ENCODE measurements around the gene SLC25A51.
"Not testable (repeated sequence)": the region's sequence is repeated elsewhere in the genome, so short reads cannot be mapped to it uniquely, and the experiment has no call there.

SLC25A51 gene

DNA sequence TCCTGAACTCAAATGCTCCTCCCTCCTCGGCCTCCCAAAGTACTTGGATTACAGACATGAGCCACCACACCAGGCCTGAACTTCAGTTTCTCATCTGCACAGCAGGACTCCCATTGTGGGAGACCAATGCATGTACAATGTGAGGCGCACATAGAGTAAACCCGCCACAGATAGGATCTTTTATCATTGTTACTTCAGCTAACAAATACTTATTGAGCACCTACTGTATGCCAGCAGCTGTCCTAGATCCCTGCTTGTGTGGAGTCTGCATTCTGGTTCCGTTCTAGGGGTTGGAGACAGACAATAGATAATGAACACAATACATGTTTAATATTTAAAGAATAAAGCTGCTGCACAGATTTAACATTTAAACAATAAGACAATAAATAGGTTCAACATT lies 6.3 kb upstream of the SLC25A51 start:
- TF ChIP-seq, protein P1, sequence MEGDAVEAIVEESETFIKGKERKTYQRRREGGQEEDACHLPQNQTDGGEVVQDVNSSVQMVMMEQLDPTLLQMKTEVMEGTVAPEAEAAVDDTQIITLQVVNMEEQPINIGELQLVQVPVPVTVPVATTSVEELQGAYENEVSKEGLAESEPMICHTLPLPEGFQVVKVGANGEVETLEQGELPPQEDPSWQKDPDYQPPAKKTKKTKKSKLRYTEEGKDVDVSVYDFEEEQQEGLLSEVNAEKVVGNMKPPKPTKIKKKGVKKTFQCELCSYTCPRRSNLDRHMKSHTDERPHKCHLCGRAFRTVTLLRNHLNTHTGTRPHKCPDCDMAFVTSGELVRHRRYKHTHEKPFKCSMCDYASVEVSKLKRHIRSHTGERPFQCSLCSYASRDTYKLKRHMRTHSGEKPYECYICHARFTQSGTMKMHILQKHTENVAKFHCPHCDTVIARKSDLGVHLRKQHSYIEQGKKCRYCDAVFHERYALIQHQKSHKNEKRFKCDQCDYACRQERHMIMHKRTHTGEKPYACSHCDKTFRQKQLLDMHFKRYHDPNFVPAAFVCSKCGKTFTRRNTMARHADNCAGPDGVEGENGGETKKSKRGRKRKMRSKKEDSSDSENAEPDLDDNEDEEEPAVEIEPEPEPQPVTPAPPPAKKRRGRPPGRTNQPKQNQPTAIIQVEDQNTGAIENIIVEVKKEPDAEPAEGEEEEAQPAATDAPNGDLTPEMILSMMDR (IDR thresholded peaks at IDR 0.05; ENCODE audit: control insufficient read depth, extremely low read depth, insufficient read depth): no peak
- no peak for DNase-seq (ENCODE audit: low read depth)
- H3K4me3 ChIP-seq (ENCODE audit: low read depth, low read length): no peak overlapping the region

DNA sequence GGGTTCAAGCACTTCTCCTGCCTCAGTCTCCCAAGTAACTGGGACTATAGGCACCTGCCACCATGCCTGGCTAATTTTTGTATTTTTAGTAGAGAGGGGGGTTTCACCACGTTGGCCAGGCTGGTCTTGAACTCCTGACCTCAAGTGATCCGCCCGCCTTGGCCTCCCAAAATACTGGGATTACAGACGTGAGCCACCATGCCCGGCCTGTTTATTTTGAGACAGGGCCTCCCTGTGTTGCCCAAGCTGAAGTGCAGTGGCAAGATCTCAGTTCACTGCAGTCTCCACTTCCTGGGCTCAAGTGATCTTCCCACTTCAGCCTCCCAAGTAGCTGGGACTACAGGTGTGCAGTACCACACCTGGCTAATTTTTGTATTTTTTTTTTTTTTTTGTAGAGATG lies 5.9 kb upstream of the SLC25A51 start:
- not testable (repeated sequence) for H3K4me3 ChIP-seq (ENCODE audit: low read depth, low read length); DNase-seq (ENCODE audit: low read depth)

GRCh38 chr9:37909326-37909725 lies 5.4 kb upstream of the SLC25A51 start:
- no peak for DNase-seq (ENCODE audit: low read depth)
- H3K4me3 ChIP-seq (ENCODE audit: low read depth, low read length): no peak overlapping the region
- TF ChIP-seq, protein P1 (IDR thresholded peaks at IDR 0.05; ENCODE audit: control insufficient read depth, extremely low read depth, insufficient read depth): no peak

DNA sequence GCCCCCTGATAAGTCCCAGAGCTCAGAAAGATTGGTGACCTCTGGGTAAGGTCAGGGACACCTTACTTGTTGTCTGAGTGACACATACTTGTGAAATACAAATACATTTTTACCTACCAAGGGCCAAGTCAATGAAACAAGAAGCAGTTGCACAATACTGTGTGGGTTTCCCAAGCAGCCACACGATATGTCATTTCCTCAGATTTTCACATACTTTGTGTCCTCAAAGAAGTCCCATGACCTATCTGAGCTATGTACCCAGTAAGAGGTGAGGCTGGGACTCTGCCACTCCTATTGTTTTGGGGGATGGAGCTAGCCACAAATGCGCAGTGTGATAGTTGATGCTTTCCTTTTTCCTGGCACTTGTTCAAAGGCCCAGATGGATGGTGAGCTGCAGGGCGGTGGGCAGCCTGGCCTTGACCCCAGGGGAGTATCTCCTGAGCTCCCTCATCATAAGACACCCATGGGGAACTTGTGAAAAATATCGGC lies 4.8 kb upstream of the SLC25A51 start:
- TF ChIP-seq, protein P1 (IDR thresholded peaks at IDR 0.05; ENCODE audit: control insufficient read depth, extremely low read depth, insufficient read depth): no peak
- no peak overlapping the region for H3K4me3 ChIP-seq (ENCODE audit: low read depth, low read length)
- DNase-seq (ENCODE audit: low read depth): no peak

- TF ChIP-seq, protein P1 (IDR thresholded peaks at IDR 0.05; ENCODE audit: control insufficient read depth, extremely low read depth, insufficient read depth): no peak
- DNase-seq (ENCODE audit: low read depth): no peak
- no peak overlapping the region for H3K4me3 ChIP-seq (ENCODE audit: low read depth, low read length)
These were observed 4.4 kb upstream of the SLC25A51 start for GRCh38 chr9:37908283-37908682.

DNA sequence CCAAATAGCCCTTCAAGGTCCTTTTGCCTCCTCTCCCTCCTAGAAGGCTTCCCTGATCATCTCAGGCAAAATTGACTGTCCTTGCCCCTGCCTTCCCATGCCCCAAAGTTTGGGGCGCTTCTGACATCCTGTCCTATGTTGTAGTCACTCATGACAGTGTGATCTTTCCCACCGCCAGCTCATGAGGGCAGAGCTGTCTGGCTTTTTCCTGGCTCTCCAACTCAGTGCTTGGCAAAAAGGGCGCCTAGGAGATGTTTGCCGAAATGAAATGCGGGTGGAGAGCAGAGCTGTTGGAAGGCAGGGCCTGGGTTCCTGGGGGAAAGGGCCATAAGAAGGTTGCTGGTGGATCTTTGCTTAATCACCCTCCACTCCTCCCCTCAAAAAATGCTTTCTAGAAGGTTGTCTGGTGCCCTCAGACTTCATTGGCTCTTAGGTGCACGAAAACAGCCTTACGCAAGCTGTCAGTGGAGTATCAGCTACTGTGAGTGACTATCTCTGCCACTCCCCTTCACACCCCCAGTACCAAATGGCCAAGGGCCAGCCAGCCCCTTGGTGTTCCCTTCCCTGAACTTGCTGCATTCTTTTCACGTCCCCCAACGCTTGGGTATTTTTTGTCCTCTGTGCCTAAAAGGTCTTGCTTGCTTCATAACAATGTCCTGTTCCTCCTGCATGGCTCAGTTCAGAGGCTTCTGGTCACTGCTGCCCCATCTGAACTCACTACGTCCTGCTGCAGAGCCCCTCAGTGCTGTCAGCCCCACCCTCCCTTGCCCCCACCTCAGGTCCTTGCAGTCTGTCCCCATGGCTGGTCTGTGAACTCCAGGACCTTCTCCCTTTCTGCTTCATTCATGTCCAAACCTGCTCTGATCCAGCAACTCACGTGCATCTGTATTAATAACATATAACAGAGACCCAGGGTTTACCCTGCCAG lies 2.6 kb upstream of the SLC25A51 start:
- TF ChIP-seq, protein P1 (IDR thresholded peaks at IDR 0.05; ENCODE audit: control insufficient read depth, extremely low read depth, insufficient read depth): no peak
- no peak overlapping the region for H3K4me3 ChIP-seq (ENCODE audit: low read depth, low read length)
- DNase-seq (ENCODE audit: low read depth): no peak

DNA sequence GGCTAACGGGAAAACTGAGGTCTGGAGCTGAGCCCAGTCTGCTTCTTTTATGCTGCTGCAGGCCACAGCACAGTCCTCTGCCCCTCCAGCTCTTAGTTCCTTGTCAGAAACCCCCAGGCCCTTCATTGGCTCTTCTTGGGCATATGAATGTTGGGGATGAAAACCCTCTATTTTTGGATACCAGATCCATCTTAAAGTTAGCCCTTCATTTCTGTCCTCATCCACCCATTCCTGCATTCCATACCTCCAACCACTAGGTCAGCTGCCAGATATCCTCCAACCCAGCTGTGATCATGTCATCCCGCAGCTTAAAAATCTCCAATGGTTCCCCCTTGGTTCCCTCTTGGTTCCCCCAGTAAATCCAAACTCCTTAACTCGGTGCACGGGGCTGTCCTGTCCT lies 1.8 kb upstream of the SLC25A51 start:
- no peak overlapping the region for H3K4me3 ChIP-seq (ENCODE audit: low read depth, low read length)
- TF ChIP-seq, protein P1 (IDR thresholded peaks at IDR 0.05; ENCODE audit: control insufficient read depth, extremely low read depth, insufficient read depth): no peak
- no peak for DNase-seq (ENCODE audit: low read depth)

Measured in LNCaP clone FGC (cell line).